PC-3 (cell line): ENCODE measurements around the gene CLDN19.

ENCODE experiments used
- CTCF ChIP-seq: fragments of 300-600 bp; sonication (generic); conservative IDR thresholded peaks from 2 replicates; pipeline ENCODE4 v1.5.1; 2017; ENCODE audit warnings: antibody characterized with exemption, low read depth, mild to moderate bottlenecking, low read length
- EZH2 ChIP-seq: fragments of 300-600 bp; sonication (generic); IDR thresholded peaks from one replicate; pipeline ENCODE4 v1.6.1; 2017; ENCODE audit warnings: antibody characterized with exemption, mild to moderate bottlenecking, low read length; ENCODE audit not compliant: unreplicated experiment

- TF ChIP-seq CTCF (no peak), EZH2 (no peak)
Measured at GRCh38 chr1:42740851-42741580, 980 bp upstream of the CLDN19 start.
